ENCODE data around the gene GAS1.
A peak's percentile ranks its signal among the peaks of the same experiment; 100 is the strongest.

The GAS1 gene

DNA sequence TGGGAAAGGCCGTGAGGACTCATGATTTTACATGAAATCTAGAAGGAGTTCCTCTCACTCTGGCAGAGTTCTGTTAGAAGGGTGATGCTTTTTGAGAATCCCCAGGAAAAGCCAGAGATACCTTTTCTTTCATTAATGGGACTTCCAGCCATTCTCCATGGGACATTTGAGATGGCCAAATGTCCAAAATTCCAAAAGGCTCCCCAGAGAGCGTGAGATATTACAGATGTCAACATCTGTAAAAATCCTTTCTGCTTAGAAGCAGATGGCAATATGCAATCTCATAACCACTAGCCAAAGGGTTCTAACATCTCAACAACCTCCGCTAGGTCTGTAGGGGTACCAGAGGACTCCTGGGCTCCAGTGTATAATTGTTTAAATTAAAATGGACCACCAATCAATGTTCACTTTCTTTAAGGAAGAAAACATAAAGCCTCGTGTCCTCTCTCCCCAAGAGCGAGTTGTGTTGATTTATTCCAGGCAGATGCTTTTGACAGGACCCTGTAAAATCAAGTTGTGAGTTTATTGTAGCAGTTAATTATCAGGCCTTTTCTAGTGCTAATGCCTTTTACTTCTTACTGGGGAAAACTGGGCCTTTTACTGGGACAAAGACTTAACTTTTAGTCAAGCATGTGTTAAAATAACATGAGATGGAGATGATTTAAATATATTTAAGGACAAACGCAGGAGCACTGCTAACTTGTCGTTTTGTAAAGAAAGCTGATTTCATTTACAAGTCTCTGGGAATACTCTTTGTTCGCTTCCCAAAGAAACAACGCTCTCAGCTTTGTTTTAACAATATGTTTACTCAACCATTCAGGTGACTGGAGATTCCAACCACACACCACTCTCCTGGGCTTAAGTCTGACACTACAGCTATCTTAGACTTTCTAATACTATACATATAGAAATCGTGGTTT lies 4.8 kb downstream of the GAS1 start:
- ChIA-PET POLR2A (no interaction called here), CTCF (interaction anchor here (0.6 to 1.3 kb wide), 2 partner anchors 383 to 392 kb away, joined by 3 to 4 read pairs; no protein-coding TSS in a partner anchor)
- DNase-seq (ENCODE audit: extremely low spot score), result no peak
- TF ChIP-seq FOXM1 (IDR thresholded peaks at IDR 0.05; ENCODE audit: borderline replicate concordance), result no peak
- TF ChIP-seq, protein P1, sequence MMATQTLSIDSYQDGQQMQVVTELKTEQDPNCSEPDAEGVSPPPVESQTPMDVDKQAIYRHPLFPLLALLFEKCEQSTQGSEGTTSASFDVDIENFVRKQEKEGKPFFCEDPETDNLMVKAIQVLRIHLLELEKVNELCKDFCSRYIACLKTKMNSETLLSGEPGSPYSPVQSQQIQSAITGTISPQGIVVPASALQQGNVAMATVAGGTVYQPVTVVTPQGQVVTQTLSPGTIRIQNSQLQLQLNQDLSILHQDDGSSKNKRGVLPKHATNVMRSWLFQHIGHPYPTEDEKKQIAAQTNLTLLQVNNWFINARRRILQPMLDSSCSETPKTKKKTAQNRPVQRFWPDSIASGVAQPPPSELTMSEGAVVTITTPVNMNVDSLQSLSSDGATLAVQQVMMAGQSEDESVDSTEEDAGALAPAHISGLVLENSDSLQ (IDR thresholded peaks at IDR 0.05), result peak; percentile 58
- 0 out of 2 replicates have a peak, but pooled peaks have one; percentile 21 for TF ChIP-seq L3MBTL2 (conservative IDR thresholded peaks at IDR 0.05)

DNA sequence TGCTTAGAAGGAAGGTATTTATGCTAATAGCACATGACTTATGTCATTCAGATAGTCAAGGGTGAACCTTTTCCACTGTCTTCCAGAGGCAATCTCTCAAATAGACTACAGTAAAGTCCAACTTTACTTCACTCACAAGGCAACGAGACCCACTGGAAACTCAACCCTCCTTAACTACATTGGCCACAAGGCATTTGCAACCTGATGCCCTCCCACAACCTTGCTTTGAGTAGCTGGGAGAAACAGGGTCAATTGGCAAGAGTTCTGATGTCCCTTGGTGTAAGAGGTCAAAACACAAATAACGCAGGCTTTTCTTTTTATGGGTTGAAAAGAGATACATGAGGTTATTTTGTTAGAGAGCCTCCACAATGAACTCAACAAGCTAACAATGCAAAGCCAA lies 6.1 kb downstream of the GAS1 start:
- ChIA-PET POLR2A (no interaction called here), CTCF (no interaction called here)
- DNase-seq (ENCODE audit: extremely low spot score), result no peak
- TF ChIP-seq CTBP1 (IDR thresholded peaks at IDR 0.05; ENCODE audit: borderline replicate concordance) (no peak), FOXA1 (IDR thresholded peaks at IDR 0.05) (no peak), NFRKB (IDR thresholded peaks at IDR 0.05) (no peak), HDGF (IDR thresholded peaks at IDR 0.05; ENCODE audit: borderline replicate concordance) (no peak), L3MBTL2 (conservative IDR thresholded peaks at IDR 0.05) (no peak), TARDBP (IDR thresholded peaks at IDR 0.05) (no peak), SUZ12 (IDR thresholded peaks at IDR 0.05) (no peak), ELF4 (IDR thresholded peaks at IDR 0.05) (no peak), ARNT (IDR thresholded peaks at IDR 0.05) (no peak), SP1 (IDR thresholded peaks at IDR 0.05) (no peak), FOXM1 (IDR thresholded peaks at IDR 0.05; ENCODE audit: borderline replicate concordance) (no peak), FOXK2 (IDR thresholded peaks at IDR 0.05) (no peak), BHLHE40 (IDR thresholded peaks at IDR 0.05; ENCODE audit: borderline replicate concordance) (no peak), LEF1 (IDR thresholded peaks at IDR 0.05; ENCODE audit: borderline replicate concordance) (no peak)
- TF ChIP-seq, protein P1 (IDR thresholded peaks at IDR 0.05), result no peak

DNA sequence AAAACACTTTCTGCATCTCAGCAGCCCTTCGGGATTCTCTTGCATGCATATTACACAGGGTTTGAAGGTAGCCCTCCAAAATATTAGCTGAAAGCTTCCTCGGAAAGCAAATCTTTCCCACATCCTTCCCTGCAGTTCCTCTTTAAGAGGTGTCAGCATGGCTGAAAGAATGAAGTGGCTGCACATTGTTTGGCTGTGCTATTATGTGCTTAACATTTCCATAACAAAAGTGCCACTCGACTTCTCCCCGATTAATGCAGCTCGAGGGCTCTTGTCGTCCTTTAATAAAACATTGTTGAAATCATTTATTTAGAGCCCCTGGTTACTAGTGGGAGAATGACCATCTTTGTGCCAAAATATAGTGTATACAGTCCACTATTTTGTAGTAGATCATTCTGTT lies 6.5 kb downstream of the GAS1 start:
- CTCF ChIA-PET, result no interaction called here
- POLR2A ChIA-PET, result no interaction called here
- TF ChIP-seq SUZ12 (IDR thresholded peaks at IDR 0.05) (no peak), NFRKB (IDR thresholded peaks at IDR 0.05) (no peak), ELF4 (IDR thresholded peaks at IDR 0.05) (no peak), ZNF384 (IDR thresholded peaks at IDR 0.05) (no peak)
- no peak for DNase-seq (ENCODE audit: extremely low spot score)

DNA sequence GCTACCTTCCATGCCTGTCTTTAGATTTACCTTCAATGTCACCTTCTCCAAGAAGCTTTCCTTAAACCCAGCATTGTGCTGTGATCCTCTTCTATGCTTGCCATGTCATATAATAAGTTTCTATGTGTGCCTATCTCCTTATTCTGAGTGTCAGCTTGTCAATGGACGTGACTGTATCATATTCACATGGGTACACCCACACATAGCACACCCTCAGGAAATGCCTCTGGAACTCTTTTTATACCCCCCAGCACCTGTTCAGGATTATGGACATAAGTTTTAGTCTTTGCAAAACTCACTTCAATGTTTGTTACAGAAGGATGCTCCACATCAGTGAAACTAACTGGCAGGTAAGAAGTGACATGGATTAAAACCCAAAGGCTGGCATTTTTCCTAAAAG lies 7.4 kb downstream of the GAS1 start:
- no peak for DNase-seq (ENCODE audit: extremely low spot score)
- POLR2A ChIA-PET, result no interaction called here
- no peak for TF ChIP-seq ZNF384 (IDR thresholded peaks at IDR 0.05)
- no peak for TF ChIP-seq CTBP1 (IDR thresholded peaks at IDR 0.05; ENCODE audit: borderline replicate concordance)
- TF ChIP-seq ELF4 (IDR thresholded peaks at IDR 0.05), result no peak
- no peak for TF ChIP-seq LEF1 (IDR thresholded peaks at IDR 0.05; ENCODE audit: borderline replicate concordance)
- no peak for TF ChIP-seq HDGF (IDR thresholded peaks at IDR 0.05; ENCODE audit: borderline replicate concordance)
- TF ChIP-seq SP1 (IDR thresholded peaks at IDR 0.05), result no peak
- TF ChIP-seq BHLHE40 (IDR thresholded peaks at IDR 0.05; ENCODE audit: borderline replicate concordance), result no peak
- no peak for TF ChIP-seq SUZ12 (IDR thresholded peaks at IDR 0.05)
- TF ChIP-seq ARNT (IDR thresholded peaks at IDR 0.05), result no peak
- no peak for TF ChIP-seq NFRKB (IDR thresholded peaks at IDR 0.05)
- TF ChIP-seq, protein P1 (IDR thresholded peaks at IDR 0.05), result no peak
- TF ChIP-seq FOXA1 (IDR thresholded peaks at IDR 0.05), result no peak
- no peak for TF ChIP-seq TARDBP (IDR thresholded peaks at IDR 0.05)
- TF ChIP-seq FOXM1 (IDR thresholded peaks at IDR 0.05; ENCODE audit: borderline replicate concordance), result no peak
- no peak for TF ChIP-seq L3MBTL2 (conservative IDR thresholded peaks at IDR 0.05)
- TF ChIP-seq FOXK2 (IDR thresholded peaks at IDR 0.05), result no peak
- CTCF ChIA-PET, result no interaction called here

DNA sequence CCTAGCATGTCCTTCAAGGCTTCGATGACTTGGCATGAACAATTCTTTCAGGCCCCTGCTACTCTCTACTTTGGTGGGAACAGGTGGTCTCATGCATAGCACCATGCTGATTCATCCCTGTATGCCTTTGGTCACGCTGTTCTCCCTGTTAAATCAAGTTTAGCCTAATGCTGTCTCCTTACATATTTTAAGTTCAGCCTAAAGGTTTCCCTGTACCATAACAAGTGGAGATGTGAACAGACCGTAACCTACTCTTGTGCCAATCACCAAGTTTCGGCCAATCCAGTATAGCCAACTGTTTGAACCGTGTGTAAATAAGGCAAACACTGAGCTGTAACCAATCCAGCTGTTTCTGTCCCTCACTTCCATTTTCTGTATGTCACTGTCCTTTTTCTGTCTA lies 8.0 kb downstream of the GAS1 start:
- DNase-seq (ENCODE audit: extremely low spot score), result no peak
- TF ChIP-seq FOXM1 (IDR thresholded peaks at IDR 0.05; ENCODE audit: borderline replicate concordance) (no peak), FOXA1 (IDR thresholded peaks at IDR 0.05) (no peak), ELF4 (IDR thresholded peaks at IDR 0.05) (no peak)
- POLR2A ChIA-PET, result no interaction called here
- CTCF ChIA-PET, result no interaction called here

DNA sequence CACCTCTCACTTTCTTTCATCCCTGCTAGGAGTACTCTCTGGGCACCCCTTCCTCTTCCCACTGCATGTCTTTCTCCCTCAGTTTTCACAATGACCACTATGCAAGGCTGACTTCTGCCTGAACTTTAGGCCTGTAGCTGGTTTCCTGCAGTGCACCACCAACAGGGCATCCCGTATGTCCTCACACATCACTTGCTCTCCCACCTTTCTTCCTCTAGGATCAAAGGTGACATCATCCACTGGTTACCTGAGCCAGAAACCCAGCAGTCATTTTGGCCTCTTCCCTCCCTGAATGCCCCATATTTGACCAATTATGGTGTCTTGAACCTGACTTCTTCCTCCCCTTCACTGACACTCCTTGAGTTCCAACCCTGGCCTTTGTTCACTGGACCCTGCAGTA lies 8.5 kb downstream of the GAS1 start:
- POLR2A ChIA-PET, result no interaction called here
- no peak for DNase-seq (ENCODE audit: extremely low spot score)
- TF ChIP-seq, protein P1 (IDR thresholded peaks at IDR 0.05), result no peak
- TF ChIP-seq LEF1 (IDR thresholded peaks at IDR 0.05; ENCODE audit: borderline replicate concordance) (no peak), ZNF384 (IDR thresholded peaks at IDR 0.05) (no peak), CTBP1 (IDR thresholded peaks at IDR 0.05; ENCODE audit: borderline replicate concordance) (no peak), FOXM1 (IDR thresholded peaks at IDR 0.05; ENCODE audit: borderline replicate concordance) (no peak), ELF4 (IDR thresholded peaks at IDR 0.05) (no peak), HDGF (IDR thresholded peaks at IDR 0.05; ENCODE audit: borderline replicate concordance) (no peak), TARDBP (IDR thresholded peaks at IDR 0.05) (no peak), SUZ12 (IDR thresholded peaks at IDR 0.05) (no peak), BHLHE40 (IDR thresholded peaks at IDR 0.05; ENCODE audit: borderline replicate concordance) (no peak), L3MBTL2 (conservative IDR thresholded peaks at IDR 0.05) (no peak), FOXK2 (IDR thresholded peaks at IDR 0.05) (no peak), NFRKB (IDR thresholded peaks at IDR 0.05) (no peak), ARNT (IDR thresholded peaks at IDR 0.05) (no peak), FOXA1 (IDR thresholded peaks at IDR 0.05) (no peak), SP1 (IDR thresholded peaks at IDR 0.05) (no peak)
- CTCF ChIA-PET, result no interaction called here
